Immature natural killer cell (primary cell): Measurements from ENCODE around the gene PRSS12. TPM values are rescaled to one million over a fixed set of nuclear protein-coding genes. Genes with fewer than 3 reads are reported as not detected.
"Not testable (repeated sequence)": the region's sequence is repeated elsewhere in the genome, so short reads cannot be mapped to it uniquely, and the experiment has no call there.

Experiments
- DNase-seq, 3 donors: peaks; one replicate each; pipeline ENCODE4 v3.0.0; 2022; ENCODE audit warnings: mixed read lengths in 1 of 3
- H3K27ac Mint-ChIP-seq, 6 donors: one replicate each; pipeline ENCODE4 v1.8.0; 2020; ENCODE audit warnings: mixed read lengths in 6 of 6, mild to moderate bottlenecking in 5 of 6, inconsistent platforms in 4 of 6, moderate library complexity in 3 of 6
- H3K27me3 Mint-ChIP-seq, 3 donors: one replicate each; pipeline ENCODE4 v1.8.0; 2020 to 2021; ENCODE audit warnings: low read depth in 3 of 3, mild to moderate bottlenecking in 3 of 3, mixed read lengths in 3 of 3, moderate library complexity in 3 of 3, inconsistent platforms in 1 of 3
- H3K36me3 Mint-ChIP-seq, 3 donors: one replicate each; pipeline ENCODE4 v1.8.0; 2020; ENCODE audit warnings: mixed read lengths in 3 of 3, inconsistent platforms in 2 of 3, mild to moderate bottlenecking in 2 of 3
- H3K4me1 Mint-ChIP-seq, 2 donors: one replicate each; pipeline ENCODE4 v1.8.0; 2020; ENCODE audit warnings: inconsistent platforms in 2 of 2, mild to moderate bottlenecking in 2 of 2, mixed read lengths in 2 of 2, moderate library complexity in 1 of 2
- H3K4me3 Mint-ChIP-seq, 5 donors: one replicate each; pipeline ENCODE4 v1.8.0; 2020; ENCODE audit warnings: mild to moderate bottlenecking in 5 of 5, mixed read lengths in 5 of 5, inconsistent platforms in 3 of 5, moderate library complexity in 3 of 5
- H3K9me3 Mint-ChIP-seq, 6 donors: one replicate each; pipeline ENCODE4 v1.8.0; 2020; ENCODE audit warnings: mild to moderate bottlenecking in 6 of 6, mixed read lengths in 6 of 6, inconsistent platforms in 4 of 6, moderate library complexity in 3 of 6
- polyA plus RNA-seq, 3 donors: library from polyadenylated mRNA; unstranded; fragments of 300-500 nt; fragmentation: Illumina TruSeq; gene quantifications; one replicate each; pipeline ENCODE4 v1.2.3, GENCODE V29; 2021

PRSS12 gene
- polyA plus RNA-seq = not detected

GRCh38 chr4:118352843-118353533 lies at the start of gene PRSS12:
Gene PRSS12 (minus strand): TSS chr4:118353003. CDS start chr4:118352720, 283 bp downstream.
- H3K4me3 Mint-ChIP-seq = peak within 1 kb of the TSS; percentile 63 to 76 (median 69)
- no peak within 1 kb of the TSS for H3K27ac Mint-ChIP-seq

GRCh38 chr4:118400356-118400755 lies 47.6 kb upstream of the PRSS12 start:
- no peak for DNase-seq
- H3K4me1 Mint-ChIP-seq = no peaks in the 10 kb centered on the region
- peaks cover 1 to 6% (median 5%) of the 10 kb centered on the region in 3 donors for H3K27me3 Mint-ChIP-seq
- no peak overlapping the region for H3K4me3 Mint-ChIP-seq
- H3K36me3 Mint-ChIP-seq = peaks cover 0 to 3% (median 0%) of the 10 kb centered on the region in 3 donors
- H3K27ac Mint-ChIP-seq = no peak overlapping the region
- peaks cover 0 to 3% (median 2%) of the 10 kb centered on the region in 6 donors for H3K9me3 Mint-ChIP-seq

More at GRCh38 chr4:118352843-118353533, at the start of gene PRSS12:
- Mint-ChIP-seq H3K36me3 (peaks cover 0 to 10% (median 3%) of the 10 kb centered on the region in 3 donors), H3K27me3 (peaks cover 23 to 34% (median 30%) of the 10 kb centered on the region in 3 donors), H3K4me1 (peaks cover 10 to 17% of the 10 kb centered on the region in 2 donors), H3K9me3 (peaks cover 0 to 5% (median under 1%) of the 10 kb centered on the region in 6 donors)
- DNase-seq = peak; percentile 26 to 35 (median 31)

GRCh38 chr4:118399883-118400282 lies 47.1 kb upstream of the PRSS12 start:
- not testable (repeated sequence) for H3K27ac Mint-ChIP-seq, H3K36me3 Mint-ChIP-seq, H3K27me3 Mint-ChIP-seq, H3K9me3 Mint-ChIP-seq, DNase-seq, H3K4me3 Mint-ChIP-seq, H3K4me1 Mint-ChIP-seq

GRCh38 chr4:118398226-118399090 lies 45.7 kb upstream of the PRSS12 start:
- Mint-ChIP-seq H3K4me1 (no peaks in the 10 kb centered on the region), H3K27ac (no peak overlapping the region), H3K27me3 (peaks cover 1 to 6% (median 2%) of the 10 kb centered on the region in 3 donors), H3K36me3 (peaks cover 0 to 3% (median 0%) of the 10 kb centered on the region in 3 donors), H3K4me3 (no peak overlapping the region), H3K9me3 (peaks cover 0 to 5% (median under 1%) of the 10 kb centered on the region in 6 donors)
- no peak for DNase-seq

GRCh38 chr4:118397623-118397979 lies 44.8 kb upstream of the PRSS12 start:
- no peak for DNase-seq
- Mint-ChIP-seq H3K36me3 (peaks cover 0 to 3% (median 0%) of the 10 kb centered on the region in 3 donors), H3K4me1 (no peaks in the 10 kb centered on the region), H3K4me3 (no peak overlapping the region), H3K27ac (no peak overlapping the region), H3K27me3 (peaks cover 1 to 6% (median 2%) of the 10 kb centered on the region in 3 donors), H3K9me3 (peaks cover 0 to 9% (median 2%) of the 10 kb centered on the region in 6 donors)

GRCh38 chr4:118396881-118397622 lies 44.2 kb upstream of the PRSS12 start:
- H3K4me3 Mint-ChIP-seq = no peak overlapping the region
- DNase-seq = no peak
- H3K9me3 Mint-ChIP-seq = peaks cover 0 to 9% (median 2%) of the 10 kb centered on the region in 6 donors
- H3K36me3 Mint-ChIP-seq = peaks cover 0 to 3% (median 0%) of the 10 kb centered on the region in 3 donors
- H3K27ac Mint-ChIP-seq = no peak overlapping the region
- H3K4me1 Mint-ChIP-seq = no peaks in the 10 kb centered on the region
- H3K27me3 Mint-ChIP-seq = peaks cover 1 to 6% (median 4%) of the 10 kb centered on the region in 3 donors

GRCh38 chr4:118395057-118395644 lies 42.3 kb upstream of the PRSS12 start:
- no peak for DNase-seq
- H3K27ac Mint-ChIP-seq = no peak overlapping the region
- peaks cover 0 to 2% (median 1%) of the 10 kb centered on the region in 3 donors for H3K27me3 Mint-ChIP-seq
- H3K9me3 Mint-ChIP-seq = peaks cover 0 to 9% (median 3%) of the 10 kb centered on the region in 6 donors
- no peaks in the 10 kb centered on the region for H3K4me1 Mint-ChIP-seq
- H3K4me3 Mint-ChIP-seq = no peak overlapping the region
- no peaks in the 10 kb centered on the region for H3K36me3 Mint-ChIP-seq

- not testable (repeated sequence) for H3K4me3 Mint-ChIP-seq
Measured at GRCh38 chr4:118392509-118392908, 39.7 kb upstream of the PRSS12 start.

GRCh38 chr4:118390121-118390520 lies 37.3 kb upstream of the PRSS12 start:
- Mint-ChIP-seq H3K4me3 (no peak overlapping the region), H3K36me3 (no peaks in the 10 kb centered on the region), H3K27me3 (peaks cover 0 to 2% (median 2%) of the 10 kb centered on the region in 3 donors), H3K9me3 (peaks cover 8 to 21% (median 10%) of the 10 kb centered on the region in 6 donors), H3K27ac (no peak overlapping the region), H3K4me1 (no peaks in the 10 kb centered on the region)
- no peak for DNase-seq

More at GRCh38 chr4:118392509-118392908, 39.7 kb upstream of the PRSS12 start:
- not testable (repeated sequence) for H3K4me1 Mint-ChIP-seq, H3K27me3 Mint-ChIP-seq, H3K9me3 Mint-ChIP-seq, H3K36me3 Mint-ChIP-seq, DNase-seq, H3K27ac Mint-ChIP-seq

- no peak overlapping the region for H3K27ac Mint-ChIP-seq
- no peaks in the 10 kb centered on the region for H3K4me1 Mint-ChIP-seq
- H3K4me3 Mint-ChIP-seq = no peak overlapping the region
- DNase-seq = no peak
- H3K27me3 Mint-ChIP-seq = peaks cover 0 to 2% (median 2%) of the 10 kb centered on the region in 3 donors
- peaks cover 8 to 21% (median 10%) of the 10 kb centered on the region in 6 donors for H3K9me3 Mint-ChIP-seq
- no peaks in the 10 kb centered on the region for H3K36me3 Mint-ChIP-seq
Measured at GRCh38 chr4:118389721-118390120, 36.9 kb upstream of the PRSS12 start.

- Mint-ChIP-seq H3K36me3 (no peaks in the 10 kb centered on the region), H3K4me1 (no peaks in the 10 kb centered on the region), H3K27me3 (peaks cover 0 to 2% (median 2%) of the 10 kb centered on the region in 3 donors), H3K9me3 (peaks cover 7 to 21% (median 10%) of the 10 kb centered on the region in 6 donors), H3K27ac (no peak overlapping the region), H3K4me3 (no peak overlapping the region)
- no peak for DNase-seq
Measured at GRCh38 chr4:118388606-118389005, 35.8 kb upstream of the PRSS12 start.

GRCh38 chr4:118381902-118382301 lies 29.1 kb upstream of the PRSS12 start:
- Mint-ChIP-seq H3K9me3 (peaks cover 3 to 13% (median 6%) of the 10 kb centered on the region in 6 donors), H3K27me3 (peaks cover 0 to 3% (median 0%) of the 10 kb centered on the region in 3 donors), H3K36me3 (no peaks in the 10 kb centered on the region), H3K4me3 (no peak overlapping the region), H3K4me1 (no peaks in the 10 kb centered on the region), H3K27ac (no peak overlapping the region)
- DNase-seq = no peak

- Mint-ChIP-seq H3K4me3 (no peak overlapping the region), H3K36me3 (no peaks in the 10 kb centered on the region), H3K27ac (no peak overlapping the region), H3K27me3 (peaks cover 0 to 5% (median 1%) of the 10 kb centered on the region in 3 donors), H3K9me3 (peaks cover 0 to 7% (median 4%) of the 10 kb centered on the region in 6 donors), H3K4me1 (no peaks in the 10 kb centered on the region)
- no peak for DNase-seq
Measured at GRCh38 chr4:118373614-118374255, 20.9 kb upstream of the PRSS12 start.
